H9 (cell line): Measurements from ENCODE around the gene TMA7B. TPM values are rescaled to one million over a fixed set of nuclear protein-coding genes. Genes with fewer than 3 reads are reported as not detected.

Experiments used
- DNase-seq: peaks from one replicate; pipeline ENCODE4 v3.0.0-alpha.2; 2017
- H2AFZ ChIP-seq: one replicate; pipeline ENCODE4 v1.6.1; 2013; ENCODE audit warnings: mild to moderate bottlenecking, low read length, control low read depth, moderate library complexity
- H2AK5ac ChIP-seq: 2 replicates; pipeline ENCODE4 v1.6.1; 2013; ENCODE audit warnings: low read length, control low read depth, mixed read lengths; ENCODE audit not compliant: insufficient read length
- H2BK120ac ChIP-seq: one replicate; pipeline ENCODE4 v1.6.1; 2013; ENCODE audit warnings: low read depth, mild to moderate bottlenecking, low read length, control low read depth, inconsistent platforms; ENCODE audit not compliant: poor library complexity, severe bottlenecking
- H2BK12ac ChIP-seq: 2 replicates; pipeline ENCODE4 v1.6.1; 2013; ENCODE audit warnings: low read length, control low read depth, mixed read lengths, low read depth; ENCODE audit not compliant: insufficient read length
- H2BK15ac ChIP-seq: 2 replicates; pipeline ENCODE4 v1.6.1; 2013; ENCODE audit warnings: low read depth, low read length, control low read depth
- H2BK20ac ChIP-seq: one replicate; pipeline ENCODE4 v1.6.1; 2013; ENCODE audit warnings: low read depth, mild to moderate bottlenecking, low read length, control low read depth, inconsistent platforms; ENCODE audit not compliant: poor library complexity, severe bottlenecking
- H2BK5ac ChIP-seq: 2 replicates; pipeline ENCODE4 v1.6.1; 2013; ENCODE audit warnings: low read length, control low read depth, mixed read lengths; ENCODE audit not compliant: insufficient read length
- H3K14ac ChIP-seq: 2 replicates; pipeline ENCODE4 v1.6.1; 2013; ENCODE audit warnings: low read length, control low read depth; ENCODE audit not compliant: insufficient read depth
- H3K18ac ChIP-seq: 2 replicates; pipeline ENCODE4 v1.6.1; 2013; ENCODE audit warnings: low read depth, mild to moderate bottlenecking, mixed read lengths, low read length, control low read depth; ENCODE audit not compliant: insufficient read length
- H3K23ac ChIP-seq: 2 replicates; pipeline ENCODE4 v1.6.1; 2013; ENCODE audit warnings: low read length, control low read depth, mixed read lengths, low read depth; ENCODE audit not compliant: insufficient read length
- H3K23me2 ChIP-seq: 2 replicates; pipeline ENCODE4 v1.6.1; 2013; ENCODE audit warnings: low read depth, mild to moderate bottlenecking, mixed read lengths, low read length, control low read depth; ENCODE audit not compliant: insufficient read length, poor library complexity, severe bottlenecking
- H3K27ac ChIP-seq: 2 replicates; pipeline ENCODE4 v1.5.1; 2013; ENCODE audit warnings: low read length, control low read depth, mixed read lengths, low read depth; ENCODE audit not compliant: insufficient read length
- H3K27me3 ChIP-seq: 2 replicates; pipeline ENCODE4 v1.6.1; 2013; ENCODE audit warnings: low read length, control low read depth, inconsistent platforms; ENCODE audit not compliant: insufficient read depth
- H3K4ac ChIP-seq: 2 replicates; pipeline ENCODE4 v1.6.1; 2013; ENCODE audit warnings: low read depth, mild to moderate bottlenecking, control low read depth, inconsistent platforms, low read length, moderate library complexity
- H3K4me1 ChIP-seq: 2 replicates; pipeline ENCODE4 v1.6.1; 2013; ENCODE audit warnings: low read length, control low read depth, inconsistent platforms; ENCODE audit not compliant: insufficient read depth
- H3K4me2 ChIP-seq: 2 replicates; pipeline ENCODE4 v1.6.1; 2013; ENCODE audit warnings: low read length, control low read depth, mixed read lengths; ENCODE audit not compliant: insufficient read length, insufficient read depth
- H3K56ac ChIP-seq: 2 replicates; pipeline ENCODE4 v1.6.1; 2013; ENCODE audit warnings: low read depth, mild to moderate bottlenecking, mixed read lengths, low read length, control low read depth; ENCODE audit not compliant: insufficient read length
- H3K79me1 ChIP-seq: 2 replicates; pipeline ENCODE4 v1.6.1; 2013; ENCODE audit warnings: low read depth, mild to moderate bottlenecking, moderate library complexity, low read length, control low read depth, inconsistent platforms; ENCODE audit not compliant: insufficient read depth, poor library complexity, severe bottlenecking
- H3K79me2 ChIP-seq: 2 replicates; pipeline ENCODE4 v1.6.1; 2013; ENCODE audit warnings: low read length, control low read depth, inconsistent platforms; ENCODE audit not compliant: insufficient read depth
- H3K9ac ChIP-seq: 2 replicates; pipeline ENCODE4 v1.6.1; 2013; ENCODE audit warnings: low read length, control low read depth, mixed read lengths; ENCODE audit not compliant: insufficient read length; ENCODE audit errors: extremely low read depth
- H3K9me3 ChIP-seq: one replicate; pipeline ENCODE4 v1.6.1; 2013; ENCODE audit warnings: low read depth, low read length, inconsistent platforms; ENCODE audit not compliant: control insufficient read depth
- H3T11ph ChIP-seq: one replicate; pipeline ENCODE4 v1.6.1; 2013; ENCODE audit warnings: mild to moderate bottlenecking, low read length, control low read depth, inconsistent platforms
- H4K20me1 ChIP-seq: one replicate; pipeline ENCODE4 v1.6.1; 2013; ENCODE audit not compliant: control insufficient read depth, insufficient read length, insufficient read depth
- H4K5ac ChIP-seq: 2 replicates; pipeline ENCODE4 v1.6.1; 2013; ENCODE audit warnings: low read depth, mild to moderate bottlenecking, mixed read lengths, low read length, control low read depth; ENCODE audit not compliant: insufficient read length
- H4K8ac ChIP-seq: replicated peaks from 2 replicates; pipeline ENCODE4 v1.6.1; 2013; ENCODE audit warnings: low read length, control low read depth, mixed read lengths, low read depth; ENCODE audit not compliant: insufficient read length
- H4K91ac ChIP-seq: 2 replicates; pipeline ENCODE4 v1.6.1; 2013; ENCODE audit warnings: low read depth, mild to moderate bottlenecking, moderate library complexity, mixed read lengths, low read length, control low read depth; ENCODE audit not compliant: insufficient read length
- H3K27ac Mint-ChIP-seq, 3 experiments: 2 replicates in 2 of 3; 3 replicates in 1 of 3; pipeline ENCODE4 v1.8.0; 2020 to 2021; ENCODE audit warnings: mixed read lengths in 3 of 3, mild to moderate bottlenecking in 1 of 3, moderate library complexity in 1 of 3
- H3K27me3 Mint-ChIP-seq: 2 replicates; pipeline ENCODE4 v1.8.0; 2021; ENCODE audit warnings: low read depth, mild to moderate bottlenecking, moderate library complexity, mixed read lengths
- H3K36me3 Mint-ChIP-seq, 3 experiments: 2 replicates in 2 of 3; 3 replicates in 1 of 3; pipeline ENCODE4 v1.8.0; 2020 to 2021; ENCODE audit warnings: low read depth in 3 of 3, mixed read lengths in 3 of 3; ENCODE audit not compliant: insufficient read depth in 1 of 3
- H3K4me1 Mint-ChIP-seq, 2 experiments: 2 replicates each; pipeline ENCODE4 v1.8.0; 2020; ENCODE audit warnings: mixed read lengths in 2 of 2
- H3K4me3 Mint-ChIP-seq, 2 experiments: 2 replicates in 1 of 2; 3 replicates in 1 of 2; pipeline ENCODE4 v1.8.0; 2020 to 2021; ENCODE audit warnings: mild to moderate bottlenecking in 2 of 2, mixed read lengths in 2 of 2, moderate library complexity in 1 of 2
- H3K9me3 Mint-ChIP-seq, 2 experiments: 2 replicates in 1 of 2; 3 replicates in 1 of 2; pipeline ENCODE4 v1.8.0; 2020; ENCODE audit warnings: mild to moderate bottlenecking in 2 of 2, mixed read lengths in 2 of 2, moderate library complexity in 1 of 2
- CTCF ChIP-seq: fragments of 200-600 bp; sonication (generic); conservative IDR thresholded peaks from 3 replicates; pipeline ENCODE4 v1.8.0; 2021; ENCODE audit warnings: antibody characterized with exemption, mild to moderate bottlenecking
- WGBS: extraction: QIAGEN DNeasy Blood & Tissue Kit; methylation state at CpG from one replicate; pipeline ENCODE4 v1.1.7; 2013; ENCODE audit warnings: missing lambda C conversion rate, low lambda C conversion rate, mixed read lengths; ENCODE audit not compliant: insufficient read length; ENCODE audit errors: extremely low coverage; 5-methylcytosine and 5-hydroxymethylcytosine counted together
- total RNA-seq: library from RNA; stranded (reverse); gene quantifications from 2 replicates; pipeline ENCODE4 v1.2.1, GENCODE V29; 2021

TMA7B gene
- total RNA-seq, 1 experiment from 2014 or later = not detected

GRCh38 chr22:39925273-39925672, 34.9 kb upstream of the TMA7B start:
- Histone ChIP-seq H3K79me2 (no peaks in the 10 kb centered on the region), H2BK15ac (no peak overlapping the region), H4K91ac (no peak overlapping the region), H3K14ac (no peak overlapping the region), H2AK5ac (no peak overlapping the region), H2BK12ac (no peak overlapping the region), H3K4me1 (no peaks in the 10 kb centered on the region; the same call in 1 of the 2 replicates), H3K9me3 (no peaks in the 10 kb centered on the region), H2BK120ac (no peak overlapping the region), H2BK5ac (no peak overlapping the region), H4K20me1 (no peaks in the 10 kb centered on the region), H3K23me2 (no peaks in the 10 kb centered on the region), H3K18ac (no peak overlapping the region), H3K27me3 (no peaks in the 10 kb centered on the region), H4K5ac (no peak overlapping the region), H2BK20ac (no peak overlapping the region), H3K56ac (no peak overlapping the region), H4K8ac (no peak overlapping the region), H3K27ac (no peak overlapping the region), H3K4ac (no peak overlapping the region), H2AFZ (no peak overlapping the region), H3K23ac (no peak overlapping the region), H3K79me1 (no peaks in the 10 kb centered on the region), H3K4me2 (no peak overlapping the region), H3K9ac (no peak overlapping the region), H3T11ph (no peak overlapping the region)
- H3K36me3 Mint-ChIP-seq = no peaks in the 10 kb centered on the region
- peaks cover 8 to 14% of the 10 kb centered on the region in 2 experiments; a peak in 3 of 4 replicates for H3K4me1 Mint-ChIP-seq
- no peak for TF ChIP-seq CTCF
- WGBS = no CpG with 5 or more reads among the region's 2 CpGs
- H3K27me3 Mint-ChIP-seq = peaks cover 8% of the 10 kb centered on the region
- no peak overlapping the region for H3K4me3 Mint-ChIP-seq
- DNase-seq = no peak
- H3K9me3 Mint-ChIP-seq = no peaks in the 10 kb centered on the region
- H3K27ac Mint-ChIP-seq = no peak overlapping the region
